ENCODE results near the gene PDZD2. TPM values are rescaled to one million over a fixed set of nuclear protein-coding genes. Genes with fewer than 3 reads are reported as not detected.

PDZD2 gene
- total RNA-seq, 3 donors from 2014 or later = 1.8 to 10.1 (median 2.1) TPM

GRCh38 chr5:31982621-31983020 is 343.7 kb downstream of the PDZD2 start:
- Histone ChIP-seq H3K9me3 (no peaks in the 10 kb centered on the region), H3K4me3 (no peak overlapping the region), H3K36me3 (ENCODE audit: low read depth) (no peaks in the 10 kb centered on the region), H3K4me1 (ENCODE audit: low read depth) (no peaks in the 10 kb centered on the region)
- DNase-seq = no peak
- no peak for ATAC-seq
- TF ChIP-seq CTCF (IDR thresholded peaks at IDR 0.05) = no peak
- intact Hi-C loops (cut with DNase I, micrococcal nuclease) = no loop called here

GRCh38 chr5:31983851-31984250 is 344.9 kb downstream of the PDZD2 start:
- no peak overlapping the region for H3K4me3 ChIP-seq
- DNase-seq (no peak), ATAC-seq (no peak)
- H3K9me3 ChIP-seq = no peaks in the 10 kb centered on the region
- intact Hi-C loops (cut with DNase I, micrococcal nuclease) = no loop called here
- TF ChIP-seq CTCF (IDR thresholded peaks at IDR 0.05) = no peak
- no peaks in the 10 kb centered on the region for H3K36me3 ChIP-seq (ENCODE audit: low read depth)
- H3K4me1 ChIP-seq (ENCODE audit: low read depth) = no peaks in the 10 kb centered on the region

- intact Hi-C loops (cut with DNase I, micrococcal nuclease) = no loop called here
- no peak for DNase-seq
- no peaks in the 10 kb centered on the region for H3K36me3 ChIP-seq (ENCODE audit: low read depth)
- ATAC-seq = no peak
- H3K4me3 ChIP-seq = no peak overlapping the region
- no peaks in the 10 kb centered on the region for H3K4me1 ChIP-seq (ENCODE audit: low read depth)
- no peaks in the 10 kb centered on the region for H3K9me3 ChIP-seq
- no peak for TF ChIP-seq CTCF (IDR thresholded peaks at IDR 0.05)
Observed at GRCh38 chr5:31984691-31985090, 345.8 kb downstream of the PDZD2 start.

GRCh38 chr5:31986101-31986500 is 347.2 kb downstream of the PDZD2 start:
- no peak for TF ChIP-seq CTCF (IDR thresholded peaks at IDR 0.05)
- no peaks in the 10 kb centered on the region for H3K36me3 ChIP-seq (ENCODE audit: low read depth)
- intact Hi-C loops (cut with DNase I, micrococcal nuclease) = no loop called here
- ATAC-seq (no peak), DNase-seq (no peak)
- H3K4me1 ChIP-seq (ENCODE audit: low read depth) = no peaks in the 10 kb centered on the region
- H3K4me3 ChIP-seq = no peak overlapping the region
- H3K9me3 ChIP-seq = no peaks in the 10 kb centered on the region

- H3K4me3 ChIP-seq = no peak overlapping the region
- H3K9me3 ChIP-seq = no peaks in the 10 kb centered on the region
- no peak for TF ChIP-seq CTCF (IDR thresholded peaks at IDR 0.05)
- no peak for ATAC-seq
- DNase-seq = no peak
- H3K36me3 ChIP-seq (ENCODE audit: low read depth) = no peaks in the 10 kb centered on the region
- intact Hi-C loops (cut with DNase I, micrococcal nuclease) = no loop called here
- H3K4me1 ChIP-seq (ENCODE audit: low read depth) = no peaks in the 10 kb centered on the region
Observed at GRCh38 chr5:31987985-31988710, 349.2 kb downstream of the PDZD2 start.
